GM13976 (cell line): ENCODE data around the gene YWHAE.
A peak's percentile ranks its signal among the peaks of the same experiment; 100 is the strongest.
"Not testable (repeated sequence)": the region's sequence is repeated elsewhere in the genome, so short reads cannot be mapped to it uniquely, and the experiment has no call there.

ENCODE experiments used
- DNase-seq: peaks from one replicate; pipeline ENCODE4 v3.0.0; 2012; ENCODE audit warnings: low spot score
- in situ Hi-C: fragments of 300-500 bp; cut with MboI; formaldehyde crosslinking; loops from one replicate; pipeline ENCODE4 v1.12.0; 2022; ENCODE audit warnings: low sequenced_read_pairs, mixed read lengths, inconsistent platforms; ENCODE audit not compliant: unreplicated experiment
- TF ChIP-seq, protein P1 (sequence below): IDR thresholded peaks from 2 replicates; pipeline ENCODE4 v1.5.1; 2012; ENCODE audit warnings: borderline replicate concordance, mild to moderate bottlenecking; ENCODE audit not compliant: insufficient read depth; ENCODE audit errors: extremely low read depth, missing control alignments, control extremely low read depth

YWHAE gene

DNA sequence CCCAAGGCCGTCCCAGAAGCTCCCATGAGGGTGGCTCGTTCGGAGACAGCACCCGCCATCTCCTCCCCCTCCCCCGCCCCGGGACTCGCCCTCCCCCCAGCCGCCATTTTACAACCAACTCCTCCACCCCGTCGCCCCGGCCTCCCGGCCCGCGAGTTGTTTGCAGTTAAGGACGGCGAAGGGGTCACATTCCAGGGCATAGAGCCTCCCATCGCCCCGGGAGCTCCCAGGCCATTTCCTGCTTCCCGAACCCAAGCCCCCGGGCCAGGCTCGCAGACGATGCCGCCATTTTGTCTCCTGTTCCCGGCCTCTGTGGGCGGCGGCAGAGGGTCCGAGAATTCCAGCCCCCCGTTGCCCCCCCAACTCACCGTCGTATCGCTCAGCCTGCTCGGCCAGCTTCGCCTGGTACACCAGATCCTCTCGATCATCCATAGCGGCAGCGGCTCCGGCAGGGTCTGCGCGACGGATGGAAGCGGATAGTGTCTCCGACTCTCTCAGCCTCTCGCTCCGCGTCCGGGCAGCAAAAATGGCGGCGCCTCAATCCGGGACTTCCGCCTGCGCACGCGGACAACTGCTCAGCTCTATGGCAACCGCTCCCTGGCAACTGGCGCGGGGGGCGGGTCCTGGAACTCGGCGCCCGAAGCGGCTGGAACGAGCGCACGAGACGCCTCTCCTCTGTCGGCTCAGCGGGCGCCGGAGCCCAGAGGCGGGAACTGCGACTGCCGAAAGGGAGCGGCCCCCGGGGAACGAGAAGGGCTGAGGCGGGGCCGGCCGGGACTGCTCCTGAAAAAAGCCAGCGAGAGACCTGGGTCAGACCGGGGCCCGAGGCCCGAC, at the start of gene YWHAE:
Gene YWHAE, minus strand, starts transcription at position 544 of the 834 bp plus-strand sequence. Its CDS starts 112 bp downstream, at position 432.
- TF ChIP-seq, protein P1, sequence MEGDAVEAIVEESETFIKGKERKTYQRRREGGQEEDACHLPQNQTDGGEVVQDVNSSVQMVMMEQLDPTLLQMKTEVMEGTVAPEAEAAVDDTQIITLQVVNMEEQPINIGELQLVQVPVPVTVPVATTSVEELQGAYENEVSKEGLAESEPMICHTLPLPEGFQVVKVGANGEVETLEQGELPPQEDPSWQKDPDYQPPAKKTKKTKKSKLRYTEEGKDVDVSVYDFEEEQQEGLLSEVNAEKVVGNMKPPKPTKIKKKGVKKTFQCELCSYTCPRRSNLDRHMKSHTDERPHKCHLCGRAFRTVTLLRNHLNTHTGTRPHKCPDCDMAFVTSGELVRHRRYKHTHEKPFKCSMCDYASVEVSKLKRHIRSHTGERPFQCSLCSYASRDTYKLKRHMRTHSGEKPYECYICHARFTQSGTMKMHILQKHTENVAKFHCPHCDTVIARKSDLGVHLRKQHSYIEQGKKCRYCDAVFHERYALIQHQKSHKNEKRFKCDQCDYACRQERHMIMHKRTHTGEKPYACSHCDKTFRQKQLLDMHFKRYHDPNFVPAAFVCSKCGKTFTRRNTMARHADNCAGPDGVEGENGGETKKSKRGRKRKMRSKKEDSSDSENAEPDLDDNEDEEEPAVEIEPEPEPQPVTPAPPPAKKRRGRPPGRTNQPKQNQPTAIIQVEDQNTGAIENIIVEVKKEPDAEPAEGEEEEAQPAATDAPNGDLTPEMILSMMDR: no peak
- in situ Hi-C loops: no loop called here
- DNase-seq: peak; percentile 97

DNA sequence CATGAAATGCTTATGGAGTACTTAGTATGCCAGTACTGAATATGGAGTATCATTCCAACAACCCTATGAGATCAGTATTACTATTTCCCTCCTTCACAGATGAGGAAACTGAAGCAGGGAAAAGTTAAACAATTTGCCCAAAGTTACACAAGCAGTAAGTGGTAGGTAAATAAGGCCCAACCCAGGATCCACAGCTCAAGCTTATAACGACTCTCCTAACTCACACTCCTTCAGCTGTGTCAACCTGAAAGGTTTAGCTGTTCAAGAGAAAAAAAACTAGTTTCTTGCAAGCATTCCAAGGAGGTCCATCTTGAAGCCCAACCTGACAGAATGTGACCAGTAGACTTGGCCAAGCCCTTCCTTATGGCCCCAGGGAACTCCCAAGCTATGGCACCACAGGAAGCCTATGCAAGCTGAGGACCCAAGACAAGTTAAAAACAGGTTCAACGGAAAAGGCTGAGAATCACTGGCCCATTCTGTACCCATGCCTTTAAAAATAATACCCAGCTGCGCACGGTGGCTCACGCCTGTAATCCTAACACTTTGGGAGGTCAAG, 49.5 kb upstream of the YWHAE start:
- TF ChIP-seq, protein P1: no peak
- in situ Hi-C loops: no loop called here
- DNase-seq: no peak

DNA sequence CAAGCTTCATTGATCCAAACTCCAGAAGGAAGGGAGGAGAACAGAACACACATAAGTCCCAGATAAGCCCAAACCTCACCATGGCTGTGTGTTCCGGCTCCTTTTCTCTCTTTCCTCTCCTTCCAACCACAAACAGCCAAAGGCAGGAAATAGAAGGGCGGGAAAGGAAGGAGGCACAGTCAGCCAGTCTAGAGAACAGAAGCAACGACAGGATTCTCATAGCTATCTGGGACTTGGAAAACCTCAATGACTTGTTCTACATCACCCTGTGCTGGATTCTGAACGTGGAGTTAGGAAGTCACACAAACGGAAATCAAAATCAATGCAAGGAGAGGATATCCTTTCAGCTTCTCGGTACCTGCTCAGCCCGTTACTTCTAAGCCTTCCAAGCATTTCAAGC, 47.0 kb upstream of the YWHAE start:
- TF ChIP-seq, protein P1: no peak
- no peak for DNase-seq
- in situ Hi-C loops: no loop called here

DNA sequence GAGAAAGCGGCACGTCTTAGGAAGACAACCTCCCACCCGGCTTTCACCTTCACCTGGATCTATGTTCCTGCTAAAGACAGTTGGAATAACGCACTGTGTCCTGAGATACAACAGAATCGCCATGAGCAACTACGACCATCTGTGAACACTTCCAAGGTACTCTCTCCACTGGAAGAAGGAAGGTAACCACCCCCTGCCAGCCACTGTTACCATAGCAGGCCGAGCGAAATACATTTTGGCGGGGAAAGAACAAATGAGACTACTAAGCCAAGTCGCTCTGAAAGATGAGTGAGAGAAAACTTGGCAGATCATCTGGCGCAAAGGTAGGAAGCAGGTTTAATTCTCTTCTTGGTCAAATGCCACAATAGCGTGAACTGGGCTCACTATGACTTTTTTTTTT, 46.2 kb upstream of the YWHAE start:
- no peak for DNase-seq
- in situ Hi-C loops: no loop called here
- TF ChIP-seq, protein P1: no peak

DNA sequence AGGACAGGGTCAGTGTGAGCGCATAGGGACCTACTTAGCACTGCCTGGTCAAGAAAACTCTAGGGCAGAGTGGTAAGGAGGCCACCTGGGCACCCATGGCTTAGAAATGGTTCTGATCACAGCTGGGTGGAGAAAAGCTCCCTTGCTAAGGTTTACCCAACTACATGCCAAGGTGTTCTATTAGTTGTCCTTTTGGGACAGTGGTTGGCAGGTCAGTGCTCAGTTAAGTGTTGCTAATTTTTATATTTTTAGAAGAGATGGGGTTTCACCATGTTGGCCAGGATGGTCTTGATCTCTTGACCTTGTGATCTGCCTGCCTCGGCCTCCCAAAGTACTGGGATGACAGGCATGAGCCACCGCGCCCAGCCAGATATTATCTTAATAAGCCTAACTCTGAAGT, 45.7 kb upstream of the YWHAE start:
- DNase-seq, in situ Hi-C loops: not testable (repeated sequence)

DNA sequence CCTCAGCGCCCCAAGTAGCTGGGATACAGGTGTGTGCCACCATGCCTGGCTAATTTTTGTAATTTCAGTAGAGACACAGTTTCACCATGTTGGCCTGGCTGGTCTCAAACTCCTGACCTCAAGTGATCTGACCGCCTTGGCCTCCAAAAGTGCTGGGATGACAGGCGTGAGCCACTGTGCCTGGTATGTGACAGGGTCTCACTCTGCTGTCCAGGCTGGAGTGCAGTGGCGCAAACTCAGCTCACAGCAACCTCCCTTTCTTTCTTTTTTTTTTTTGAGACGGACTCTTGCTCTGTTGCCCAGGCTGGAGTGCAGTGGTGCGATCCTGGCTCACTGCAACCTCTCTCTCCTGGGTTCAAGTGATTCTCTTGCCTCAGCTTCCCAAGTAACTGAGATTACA, 42.7 kb upstream of the YWHAE start:
- DNase-seq, in situ Hi-C loops: not testable (repeated sequence)

DNA sequence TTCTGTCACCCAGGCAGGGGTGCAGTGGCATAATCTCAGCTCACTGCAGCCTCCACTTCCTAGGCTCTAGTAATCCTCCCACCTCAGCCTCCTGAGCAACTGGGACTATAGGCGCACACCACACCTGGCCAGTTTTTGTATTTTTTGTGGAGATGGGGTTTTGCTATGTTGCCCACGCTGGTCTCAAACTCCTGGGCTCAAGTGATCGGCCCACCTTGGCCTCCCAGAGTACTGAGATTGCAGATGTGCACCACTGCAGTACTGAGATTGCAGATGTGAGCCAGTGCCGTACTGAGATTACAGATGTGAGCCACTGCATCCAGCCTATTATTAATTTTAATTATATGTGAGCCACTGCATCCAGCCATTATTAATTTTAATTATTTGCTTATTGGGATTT, 42.2 kb upstream of the YWHAE start:
- in situ Hi-C loops: no loop called here
- DNase-seq: no peak
- TF ChIP-seq, protein P1: no peak

DNA sequence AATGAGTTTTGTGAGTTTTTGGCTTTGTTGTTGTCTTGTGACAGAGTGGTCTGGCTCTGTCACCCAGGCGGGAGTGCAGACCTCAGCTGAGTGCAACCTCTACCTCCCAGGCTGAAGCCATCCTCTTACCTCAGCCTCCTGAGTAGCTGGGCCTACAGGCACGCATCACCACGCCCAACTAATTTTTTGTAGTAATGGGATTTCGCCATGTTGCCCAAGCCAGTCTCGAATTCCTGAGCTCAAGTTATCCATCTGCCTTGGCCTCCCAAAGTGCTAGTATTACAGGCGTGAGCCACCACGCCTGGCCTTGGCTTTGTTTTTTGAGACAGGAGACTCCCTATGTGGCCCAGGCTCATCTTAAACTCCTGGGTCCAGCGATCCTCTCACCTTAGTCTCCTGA, 40.9 kb upstream of the YWHAE start:
- DNase-seq: no peak
- in situ Hi-C loops: no loop called here
- TF ChIP-seq, protein P1: no peak
